HG02759 (cell line): ENCODE measurements around the gene ZBTB40.

Source experiments
- ATAC-seq: cut with Tn5 transposase; IDR thresholded peaks from one replicate; pipeline ENCODE4 v1.9.1; 2021; ENCODE audit warnings: mild to moderate bottlenecking, moderate library complexity; ENCODE audit not compliant: unreplicated experiment

The ZBTB40 gene

DNA sequence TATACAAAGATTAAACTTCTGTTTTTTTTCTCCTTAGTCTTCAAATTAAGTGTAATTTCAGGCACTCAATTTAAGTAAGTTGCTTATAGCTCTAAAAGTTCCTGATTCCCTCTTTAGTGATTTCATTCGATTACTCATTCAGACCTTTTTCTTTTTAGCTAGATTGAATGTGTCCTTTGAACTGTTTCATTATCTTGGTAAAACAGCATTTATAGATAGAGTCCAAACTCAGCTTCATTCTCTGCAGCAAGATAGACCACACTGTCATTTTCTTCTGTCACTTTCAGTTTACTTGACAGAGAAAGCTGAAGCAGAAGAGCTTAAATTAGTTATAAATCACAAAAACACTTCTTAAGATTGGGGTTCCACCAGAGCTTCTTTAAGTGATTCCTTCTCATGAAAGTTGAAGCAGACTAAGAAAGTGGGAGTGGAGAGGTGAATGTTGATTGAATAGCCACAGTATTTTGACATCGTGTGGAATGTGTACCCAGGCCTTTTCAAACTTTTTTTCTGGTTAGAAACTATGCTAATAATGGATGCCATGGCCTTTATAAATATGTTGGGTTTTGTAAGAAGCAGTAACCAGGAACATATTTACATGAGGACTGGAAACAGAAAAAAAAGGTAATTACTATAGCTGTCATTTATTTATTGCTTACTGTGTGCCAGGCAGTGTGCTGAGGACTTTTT is 52.2 kb downstream of the ZBTB40 start:
- no peak for ATAC-seq

GRCh38 chr1:22506130-22506692 is 54.6 kb downstream of the ZBTB40 start:
- ATAC-seq, result no peak

DNA sequence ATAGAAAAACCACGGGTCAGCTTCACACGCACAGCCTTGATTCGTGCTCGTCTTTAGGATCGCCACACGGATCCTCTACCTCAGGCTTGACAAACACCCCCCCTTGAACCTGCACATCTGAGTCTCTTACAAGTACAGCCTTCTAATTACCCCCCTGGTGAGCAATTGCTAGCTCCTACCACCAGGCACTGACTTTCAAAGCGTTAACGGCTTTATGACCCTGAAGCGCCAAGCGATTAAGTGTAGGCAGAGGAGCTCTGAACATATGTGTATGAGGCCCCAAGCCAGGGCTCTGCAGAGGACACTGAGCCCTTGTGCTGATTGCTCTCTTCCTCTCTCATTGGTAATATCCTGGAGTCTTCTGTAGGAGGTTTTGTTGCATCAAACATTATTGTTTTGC is 55.9 kb downstream of the ZBTB40 start:
- no peak for ATAC-seq

DNA sequence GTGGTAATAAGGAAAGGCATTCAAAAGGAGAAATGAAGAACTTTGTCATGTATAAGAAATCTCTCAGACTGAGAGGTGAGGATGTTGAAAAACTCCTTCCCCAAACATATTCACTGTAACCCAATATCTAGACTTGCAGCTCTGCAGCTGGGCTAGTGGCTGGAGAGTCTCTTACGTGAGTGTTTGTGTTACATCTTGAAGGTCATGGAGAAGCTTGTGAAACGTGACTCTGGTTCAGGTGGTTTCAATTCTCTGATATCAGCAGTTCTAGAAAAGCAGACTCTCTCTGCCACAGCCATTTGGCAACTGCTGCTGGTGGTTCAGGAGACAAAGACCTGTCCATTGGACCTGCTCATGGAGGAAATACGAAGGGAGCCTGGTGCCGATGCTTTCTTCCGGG is 56.7 kb downstream of the ZBTB40 start:
- ATAC-seq, result no peak

GRCh38 chr1:22508991-22509390 is 57.3 kb downstream of the ZBTB40 start:
- ATAC-seq, result no peak

DNA sequence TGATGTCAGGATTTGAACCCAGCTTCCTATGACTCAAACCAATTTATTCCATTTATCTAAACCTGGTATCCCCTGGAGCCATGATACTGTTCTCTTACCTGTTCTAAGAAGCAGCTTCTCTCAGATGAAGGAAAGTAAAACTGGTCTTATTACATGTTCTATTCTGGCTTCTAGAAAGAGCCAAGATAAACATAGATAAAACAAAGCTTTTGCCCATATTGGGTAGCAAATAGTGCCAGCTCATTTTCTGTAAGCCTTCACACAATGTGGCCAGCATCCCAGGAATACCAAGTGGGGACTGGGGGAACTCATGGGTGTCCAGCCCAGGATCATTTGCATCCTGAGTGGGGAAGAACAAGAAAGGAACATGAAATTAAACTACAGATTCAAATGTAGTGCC is 58.2 kb downstream of the ZBTB40 start:
- ATAC-seq, result no peak

DNA sequence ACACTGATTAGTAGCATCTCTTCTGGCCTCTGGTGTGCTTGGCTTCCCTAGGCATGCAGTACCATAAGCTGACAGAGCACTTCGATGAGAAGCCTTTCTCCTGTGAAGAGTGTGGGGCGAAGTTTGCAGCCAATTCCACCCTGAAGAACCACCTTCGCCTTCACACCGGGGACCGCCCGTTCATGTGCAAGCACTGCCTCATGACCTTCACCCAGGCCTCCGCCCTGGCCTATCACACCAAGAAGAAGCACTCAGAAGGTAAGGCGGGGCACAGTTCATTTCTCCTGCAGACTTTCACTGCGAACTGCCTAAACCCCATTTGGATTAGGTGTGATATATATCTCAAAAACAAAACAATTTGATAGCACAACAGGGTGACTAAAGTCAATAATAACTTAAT is 61.2 kb downstream of the ZBTB40 start:
- ATAC-seq, result no peak

DNA sequence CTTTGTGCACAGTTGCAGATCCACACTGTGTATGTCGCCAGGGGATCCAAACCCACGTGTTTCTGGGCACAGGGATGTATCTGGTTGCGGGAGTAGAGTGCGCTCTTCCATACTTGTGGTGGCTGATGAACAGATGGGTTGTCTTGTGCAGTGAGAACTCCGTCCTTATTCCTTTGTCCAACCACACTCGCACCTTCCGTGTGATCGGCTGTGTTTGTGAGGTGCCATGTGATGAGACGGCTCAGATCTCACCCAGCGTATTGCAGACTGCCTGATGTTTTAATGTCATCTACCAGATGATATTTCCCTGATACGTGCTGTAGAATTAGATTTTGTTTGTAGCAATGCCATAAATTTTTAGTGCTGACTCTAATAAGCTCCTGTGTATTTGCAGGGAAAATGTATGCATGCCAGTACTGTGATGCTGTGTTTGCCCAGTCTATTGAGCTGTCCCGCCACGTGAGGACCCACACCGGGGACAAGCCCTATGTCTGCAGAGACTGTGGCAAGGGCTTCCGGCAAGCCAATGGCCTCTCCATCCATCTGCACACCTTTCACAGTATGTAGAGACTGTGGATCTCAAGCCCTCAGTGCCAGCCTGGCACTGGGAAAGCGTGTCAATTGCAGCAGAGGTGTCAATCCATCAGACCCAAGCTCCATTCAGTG is 65.4 kb downstream of the ZBTB40 start:
- no peak for ATAC-seq

DNA sequence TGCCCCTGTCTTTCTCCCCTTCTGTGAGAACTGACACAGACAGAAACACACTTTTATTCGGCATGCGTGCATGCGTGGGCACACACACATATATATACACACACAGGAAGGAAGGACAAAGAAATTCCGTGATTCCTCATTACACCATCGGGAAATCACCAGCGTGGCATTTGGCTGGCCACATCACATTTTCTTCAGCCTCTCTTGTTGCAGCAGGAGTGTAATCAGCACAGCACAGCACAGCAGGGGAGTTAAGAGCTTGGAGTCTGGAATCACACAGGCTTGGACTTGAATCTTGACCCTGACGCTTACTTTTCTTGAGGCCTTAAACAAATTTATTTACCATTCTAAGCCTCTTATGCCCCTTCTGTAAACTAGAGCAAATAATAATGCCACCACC is 66.3 kb downstream of the ZBTB40 start:
- no peak for ATAC-seq

DNA sequence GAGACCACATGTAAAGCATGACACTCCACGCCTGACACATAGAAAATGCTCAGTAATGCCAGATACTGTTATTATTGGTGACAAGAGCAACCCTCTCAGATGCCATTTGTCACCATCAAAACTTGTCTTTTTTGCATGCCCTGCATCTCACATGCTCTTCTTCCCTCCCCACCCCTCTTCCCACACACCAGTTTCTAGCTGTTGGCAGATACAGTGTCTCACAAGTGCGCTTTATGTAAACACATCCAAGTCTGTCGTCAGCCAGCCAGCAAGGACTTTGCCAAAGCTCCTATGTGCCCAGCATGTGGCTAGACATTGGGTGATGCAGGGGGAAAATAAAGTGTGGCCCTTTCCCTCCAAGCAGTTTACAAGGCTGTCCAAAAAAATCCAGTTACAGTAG is 66.7 kb downstream of the ZBTB40 start:
- no peak for ATAC-seq

GRCh38 chr1:22520871-22521270 is 69.2 kb downstream of the ZBTB40 start:
- no peak for ATAC-seq

GRCh38 chr1:22521692-22522091 is 70.0 kb downstream of the ZBTB40 start:
- ATAC-seq, result no peak

GRCh38 chr1:22522221-22522743 is 70.6 kb downstream of the ZBTB40 start:
- no peak for ATAC-seq

- ATAC-seq, result no peak
Observed at GRCh38 chr1:22524481-22524880, 72.8 kb downstream of the ZBTB40 start.

DNA sequence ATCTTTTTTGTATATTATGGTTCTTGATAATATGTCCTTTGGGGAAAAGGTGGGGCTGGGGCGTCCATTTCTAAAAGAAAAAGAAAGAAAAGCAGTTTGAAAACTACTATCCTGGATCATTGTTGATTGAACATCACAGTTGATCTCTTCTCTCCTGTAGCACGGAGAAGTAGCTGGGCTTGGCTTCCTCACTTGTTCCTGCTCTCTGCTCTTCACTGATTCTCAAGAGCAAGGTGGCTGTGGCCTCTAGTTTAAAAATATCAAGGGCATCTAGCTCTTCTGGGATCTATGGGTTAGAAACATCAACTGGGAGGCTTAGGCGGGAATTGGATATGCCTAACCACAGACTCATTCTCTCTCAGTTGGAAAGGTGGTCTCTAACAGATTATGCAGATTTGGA is 73.6 kb downstream of the ZBTB40 start:
- ATAC-seq, result no peak

DNA sequence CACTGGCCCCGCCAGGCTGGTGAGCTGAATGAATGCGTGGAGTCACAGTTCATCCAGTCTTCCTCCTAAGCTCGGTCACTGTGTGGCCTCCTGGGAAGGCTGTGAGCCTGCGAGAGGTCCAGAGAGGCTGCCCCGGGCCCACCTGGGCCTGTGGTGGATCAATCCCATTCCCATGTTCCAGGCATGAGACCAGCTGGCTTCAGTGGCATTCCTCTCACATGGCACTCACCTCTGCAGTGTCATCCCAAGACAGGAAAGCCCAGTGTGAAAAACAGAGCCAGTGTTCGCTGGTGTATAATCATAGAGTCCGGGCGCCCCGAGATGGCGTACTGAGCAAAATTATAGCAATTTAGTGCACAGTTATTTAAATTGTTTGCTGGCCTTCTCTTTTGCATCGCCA is 74.0 kb downstream of the ZBTB40 start:
- ATAC-seq, result no peak

DNA sequence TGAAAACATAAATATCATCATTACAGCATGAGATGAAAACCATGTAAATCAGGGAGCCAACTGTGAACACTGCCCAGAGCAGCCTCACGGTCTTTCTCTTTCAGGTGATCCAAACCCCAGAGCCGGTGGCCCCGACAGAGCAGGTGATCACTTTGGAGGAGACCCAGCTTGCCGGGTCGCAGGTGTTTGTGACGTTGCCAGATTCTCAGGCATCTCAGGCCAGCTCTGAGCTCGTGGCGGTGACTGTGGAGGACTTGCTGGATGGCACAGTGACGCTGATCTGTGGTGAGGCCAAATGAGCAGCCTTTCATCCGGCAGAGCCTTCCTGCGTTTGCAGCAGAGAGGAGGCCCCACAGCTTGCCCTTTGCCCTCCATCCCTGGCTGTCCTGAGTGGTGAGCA is 74.4 kb downstream of the ZBTB40 start:
- ATAC-seq, result no peak

GRCh38 chr1:22526677-22527076 is 75.0 kb downstream of the ZBTB40 start:
- no peak for ATAC-seq

GRCh38 chr1:22527122-22527521 is 75.5 kb downstream of the ZBTB40 start:
- ATAC-seq, result no peak

- no peak for ATAC-seq
Observed at GRCh38 chr1:22527555-22528296, 76.1 kb downstream of the ZBTB40 start.

GRCh38 chr1:22528451-22528850 is 76.8 kb downstream of the ZBTB40 start:
- no peak for ATAC-seq
